GOT3 (cell line): ENCODE results near the gene TPPP3.
"Not testable (repeated sequence)": the region's sequence is repeated elsewhere in the genome, so short reads cannot be mapped to it uniquely, and the experiment has no call there.

Source experiments
- DNase-seq: peaks from one replicate; lab custom pipeline; 2025; ENCODE audit warnings: mixed read lengths; lab: John Stamatoyannopoulos, UW

The TPPP3 gene

DNA sequence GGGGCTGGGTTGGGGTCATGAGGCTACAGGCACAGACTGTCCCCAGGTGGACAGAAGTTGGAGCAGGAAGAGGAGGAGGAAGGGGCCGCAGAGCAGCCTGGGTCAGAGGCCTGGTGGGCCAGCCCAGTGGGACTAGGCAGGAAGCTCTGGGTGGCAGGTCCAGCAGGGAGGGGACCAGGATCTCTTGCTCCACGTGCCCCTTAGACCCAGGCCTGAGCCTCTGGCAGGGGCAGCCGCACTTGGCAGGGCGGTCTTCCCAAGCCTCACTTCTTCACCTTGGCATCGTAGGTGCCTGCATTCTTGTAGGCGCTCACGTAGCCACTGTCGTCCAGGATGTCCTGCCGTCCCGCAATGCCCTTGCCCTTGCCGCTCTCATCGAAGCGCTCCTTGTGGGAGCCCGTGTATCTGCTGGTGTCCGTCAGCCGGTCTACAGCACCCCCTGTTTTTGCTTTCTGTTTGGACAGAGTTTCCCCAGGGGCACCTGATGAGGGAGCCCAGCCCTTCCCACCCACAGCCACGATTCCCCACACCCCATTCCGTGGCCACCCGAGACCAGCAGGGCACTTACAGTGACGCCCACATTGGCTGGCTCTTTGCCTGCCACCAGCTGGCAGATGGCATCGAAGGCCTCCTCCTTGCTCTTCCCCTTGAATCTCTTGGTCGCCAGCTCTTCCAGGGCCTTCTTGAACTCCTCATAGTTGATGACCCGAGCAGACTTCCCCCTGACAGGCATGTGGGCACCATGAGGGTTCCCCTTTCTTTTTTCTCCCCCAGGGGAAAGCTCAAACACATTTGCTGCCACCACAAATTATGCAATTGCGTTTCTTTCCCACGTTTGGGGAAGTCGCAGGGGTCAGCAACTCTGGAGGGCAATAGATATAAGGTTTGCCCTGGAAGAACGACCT, 3.1 kb downstream of the TPPP3 start:
- no peak for DNase-seq

DNA sequence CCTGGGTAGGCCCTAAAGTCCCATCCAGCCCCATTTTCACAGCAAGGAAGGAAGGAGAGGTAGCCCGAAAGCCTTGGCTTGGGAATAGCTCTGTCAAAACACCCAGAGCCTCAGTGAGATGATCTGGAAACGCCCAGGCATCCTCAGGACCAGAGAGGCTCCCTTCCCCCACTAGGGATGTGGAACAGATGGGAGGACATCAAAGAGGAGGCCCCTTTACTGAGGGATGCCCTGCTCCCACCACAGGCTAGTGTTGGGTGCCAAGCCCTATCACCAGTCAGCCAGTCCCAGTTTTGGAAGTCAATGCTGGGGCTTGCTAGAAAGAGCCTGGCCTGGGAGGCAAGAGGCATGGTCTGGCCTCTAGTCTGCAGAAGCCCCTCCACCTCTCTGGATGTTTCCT, 4.7 kb downstream of the TPPP3 start:
- DNase-seq = no peak

DNA sequence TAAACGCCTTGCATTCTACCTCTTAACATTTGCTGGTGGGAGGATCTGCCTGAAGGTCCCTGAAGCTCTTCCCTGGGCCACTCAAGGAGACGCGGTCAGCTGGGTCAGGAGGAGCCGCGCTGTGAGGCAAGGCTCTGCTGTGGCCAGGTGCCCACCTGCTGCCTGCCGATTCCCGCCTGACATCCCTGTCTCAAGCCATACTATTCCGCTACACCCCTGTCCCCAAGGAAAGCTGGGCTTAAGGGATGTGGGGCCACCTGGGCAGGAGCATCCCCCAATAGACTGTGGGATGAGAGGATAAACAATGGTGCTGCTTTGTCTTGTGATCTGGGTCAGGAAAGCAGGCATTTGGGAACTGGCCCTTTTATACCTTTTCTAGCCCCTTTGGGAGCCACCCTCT, 5.1 kb downstream of the TPPP3 start:
- no peak for DNase-seq

DNA sequence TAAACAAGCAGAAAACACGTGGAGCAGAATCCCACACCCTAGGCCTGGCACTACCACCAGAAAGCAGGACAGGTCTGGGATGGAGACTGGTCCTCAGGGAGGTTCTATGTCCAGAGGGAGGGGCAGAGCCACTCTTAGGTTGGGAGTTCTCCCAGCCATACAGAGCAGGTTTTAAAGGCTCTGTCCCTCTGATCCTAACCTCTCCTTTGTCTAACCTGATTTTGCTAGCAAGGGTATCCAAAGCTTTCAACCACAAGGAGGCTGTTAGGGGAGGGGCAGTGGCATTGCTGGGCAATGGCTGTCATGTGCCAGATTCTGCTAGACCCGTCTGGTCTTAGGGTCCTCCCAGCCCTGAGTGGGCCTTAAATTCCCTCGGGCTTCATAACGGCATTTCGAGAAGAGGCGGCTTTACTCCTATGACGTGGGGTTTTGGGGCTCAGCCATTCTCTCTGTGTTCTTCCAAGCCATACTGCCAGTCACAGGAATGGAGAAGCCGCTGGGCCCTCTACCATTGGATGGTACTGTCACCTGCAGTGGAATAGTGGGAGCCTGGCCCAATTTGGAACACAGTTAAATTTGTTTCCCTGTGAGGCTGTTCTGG, 5.7 kb downstream of the TPPP3 start:
- DNase-seq = no peak

DNA sequence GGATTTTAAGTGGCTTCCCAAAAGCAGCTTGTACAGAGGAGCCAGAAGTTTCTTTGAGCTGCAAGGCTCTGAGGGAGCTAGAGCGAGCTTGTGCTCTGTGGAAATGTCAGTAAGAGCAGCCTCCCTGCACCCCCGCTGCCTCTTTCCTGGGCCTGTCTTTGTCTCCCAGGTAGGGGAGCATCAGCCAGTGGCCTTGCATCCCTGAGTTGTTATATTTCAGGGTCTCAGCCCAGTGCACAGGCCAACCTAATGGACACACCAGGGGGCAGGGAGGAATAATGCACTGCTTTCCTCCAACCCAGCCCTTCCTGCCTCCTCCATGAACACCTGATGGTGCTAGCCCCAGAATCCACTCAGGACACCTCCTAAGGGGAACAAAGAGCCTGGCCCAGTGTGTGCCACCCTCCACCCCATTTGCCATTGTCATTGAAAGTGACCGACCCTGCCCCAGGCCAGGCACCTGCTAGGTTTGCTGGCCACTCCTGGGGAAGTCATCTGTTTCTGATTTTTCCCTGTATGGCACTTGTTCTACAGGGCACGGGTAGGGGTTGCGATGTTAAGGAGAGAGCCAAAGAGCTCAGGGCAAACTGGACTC, 6.3 kb downstream of the TPPP3 start:
- DNase-seq = no peak

DNA sequence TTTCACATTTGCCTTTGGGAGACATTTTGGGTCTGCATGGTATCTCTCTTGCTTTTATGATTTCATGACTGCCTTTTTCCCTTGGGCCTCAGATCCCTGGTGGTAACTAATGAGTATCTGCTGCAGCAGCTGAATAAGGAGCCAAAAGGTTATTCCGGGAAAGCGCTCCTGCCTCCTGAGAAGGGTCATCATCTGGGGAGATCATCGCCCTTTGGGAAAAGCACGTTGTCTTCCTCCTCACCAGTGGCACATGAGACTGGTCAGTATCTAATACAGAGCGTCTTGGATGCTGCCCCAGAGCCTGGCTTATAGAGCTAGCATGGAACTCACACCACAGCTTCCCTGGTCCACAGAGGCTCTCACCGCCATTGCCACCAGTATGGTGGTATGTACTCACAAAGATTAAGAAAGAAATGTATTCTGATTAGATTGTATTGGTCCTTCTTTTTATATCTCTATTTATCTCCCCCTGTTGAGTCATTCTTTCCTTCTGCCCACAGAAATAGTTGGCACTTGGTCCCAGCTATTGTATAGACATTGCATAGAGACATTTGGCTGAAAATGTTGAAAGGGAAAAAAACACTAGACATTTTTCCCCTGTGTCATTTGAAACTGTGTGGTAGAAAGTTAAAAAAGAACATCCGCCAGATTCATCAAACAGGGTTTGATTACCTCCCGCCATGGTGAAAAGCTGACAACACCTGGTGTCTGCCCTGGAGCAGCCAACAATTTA, 8.4 kb downstream of the TPPP3 start:
- DNase-seq = no peak

DNA sequence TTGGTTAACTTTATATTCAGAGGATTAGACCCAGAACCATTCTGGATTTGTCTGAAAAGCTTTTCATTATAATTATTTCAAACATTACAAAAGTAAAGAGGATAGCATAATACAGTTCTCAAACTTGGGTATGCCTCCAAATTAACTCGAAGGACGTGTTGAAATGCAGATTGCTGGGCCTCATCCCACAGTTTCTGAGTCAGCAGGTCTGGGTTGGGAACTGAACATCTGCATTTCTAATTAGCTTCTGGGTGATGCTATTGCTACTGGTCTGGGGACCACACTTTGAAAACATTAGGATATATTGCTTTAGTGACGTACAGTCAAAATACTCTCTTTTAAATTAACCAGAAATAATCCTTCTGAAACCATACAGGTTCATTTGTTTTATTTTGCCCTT, 10.0 kb downstream of the TPPP3 start:
- no peak for DNase-seq

DNA sequence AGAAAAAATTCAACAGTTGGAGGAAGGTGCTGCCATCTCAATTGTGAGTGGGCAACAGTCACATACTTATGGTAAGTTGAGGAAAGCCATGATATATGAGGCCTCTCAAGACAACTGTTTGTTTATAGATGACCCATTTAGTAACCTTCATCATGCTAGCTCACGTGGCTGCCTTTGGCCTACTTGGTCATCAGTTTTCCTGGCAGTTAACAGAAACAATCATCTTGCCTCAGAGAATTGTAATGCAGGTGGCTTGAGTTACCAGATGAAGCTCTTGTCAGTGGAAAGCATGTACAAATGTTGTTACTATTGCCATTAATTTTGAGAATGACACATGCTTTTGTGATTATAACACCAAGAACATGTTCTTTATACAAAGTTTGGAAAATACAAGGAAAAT, 14.7 kb downstream of the TPPP3 start:
- no peak for DNase-seq

DNA sequence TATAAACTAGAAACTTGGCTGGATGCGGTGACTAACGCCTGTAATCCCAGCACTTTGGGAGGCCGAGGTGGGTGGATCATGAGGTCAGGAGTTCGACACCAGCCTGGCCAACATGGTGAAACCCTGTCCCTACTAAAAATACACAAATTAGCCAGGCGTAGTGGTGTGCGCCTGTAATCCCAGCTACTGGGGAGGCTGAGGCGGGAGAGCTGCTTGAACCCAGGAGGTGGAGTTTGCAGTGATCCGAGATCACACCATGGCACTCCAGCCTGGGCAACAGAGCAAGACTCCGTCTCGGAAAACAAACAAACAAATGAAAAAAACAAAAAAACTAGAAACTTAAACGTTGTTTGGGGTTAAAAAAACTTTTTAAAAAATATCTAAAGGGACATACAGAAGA, 17.3 kb downstream of the TPPP3 start:
- not testable (repeated sequence) for DNase-seq

DNA sequence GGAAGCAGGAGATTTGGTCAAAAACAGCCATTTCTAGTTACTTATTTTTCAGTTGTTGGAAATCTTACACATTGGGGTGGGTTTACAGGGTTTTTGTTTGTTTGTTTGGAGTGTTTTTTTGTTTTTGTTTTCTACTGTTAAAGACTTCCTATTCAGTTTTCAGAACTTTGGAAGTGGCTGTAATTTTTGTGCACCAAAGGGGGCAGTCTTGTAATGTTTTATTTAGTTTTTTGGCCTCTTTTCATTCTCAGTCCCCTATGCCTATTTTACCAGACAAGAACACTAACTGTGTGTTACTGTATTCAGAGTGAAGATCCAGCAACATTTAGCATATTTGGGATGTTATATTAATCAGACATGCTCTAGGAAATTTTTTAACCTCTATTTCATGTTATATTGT, 20.6 kb downstream of the TPPP3 start:
- no peak for DNase-seq

DNA sequence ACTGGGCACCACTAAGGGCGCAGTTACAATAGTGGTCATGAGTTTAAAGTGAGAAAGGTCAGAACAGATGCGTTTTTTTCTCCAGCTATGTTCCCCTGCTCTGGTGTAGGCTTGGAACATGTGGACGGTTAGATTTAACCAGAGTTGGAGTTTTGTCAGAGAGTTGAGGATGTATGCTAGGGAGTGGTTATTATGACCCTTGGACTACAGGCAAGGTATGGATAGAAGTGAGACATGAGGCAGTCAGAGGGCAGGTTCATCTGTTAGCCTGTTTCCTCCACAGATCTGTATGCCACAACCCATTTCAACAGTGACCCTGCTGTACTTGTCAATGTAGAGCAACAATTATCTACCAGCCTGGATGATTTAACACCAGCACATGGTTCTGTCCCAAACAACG, 22.6 kb downstream of the TPPP3 start:
- DNase-seq = no peak

DNA sequence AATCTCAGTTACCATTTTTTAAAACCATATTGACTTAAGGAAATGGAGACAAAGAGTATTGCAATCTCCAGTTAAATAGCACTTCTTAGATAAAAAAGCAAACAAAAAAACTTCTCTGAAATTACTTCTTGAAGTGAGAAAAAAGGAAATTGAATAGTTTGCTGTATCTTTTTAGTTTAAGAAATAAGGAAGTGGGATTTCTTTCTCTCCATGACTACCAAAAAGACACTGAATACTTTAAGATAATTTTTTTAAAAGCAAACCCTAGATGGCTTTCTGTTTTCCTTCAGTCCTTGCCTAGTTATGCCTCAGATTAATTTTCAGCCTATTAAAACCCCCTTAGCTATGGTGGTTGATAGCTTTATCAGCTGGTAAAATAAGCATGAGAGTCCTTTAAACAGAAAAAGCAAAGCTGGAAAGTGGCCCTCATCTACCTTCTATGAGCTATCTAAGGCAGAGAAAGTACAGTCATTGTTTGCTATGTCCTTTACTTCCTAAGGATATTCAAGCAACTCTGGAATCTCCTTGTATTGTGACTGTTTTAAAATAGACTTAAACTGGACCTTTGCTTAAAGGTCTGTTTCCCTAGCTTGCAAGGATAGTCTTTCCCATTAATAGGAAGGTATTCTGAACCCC, 28.6 kb downstream of the TPPP3 start:
- no peak for DNase-seq

DNA sequence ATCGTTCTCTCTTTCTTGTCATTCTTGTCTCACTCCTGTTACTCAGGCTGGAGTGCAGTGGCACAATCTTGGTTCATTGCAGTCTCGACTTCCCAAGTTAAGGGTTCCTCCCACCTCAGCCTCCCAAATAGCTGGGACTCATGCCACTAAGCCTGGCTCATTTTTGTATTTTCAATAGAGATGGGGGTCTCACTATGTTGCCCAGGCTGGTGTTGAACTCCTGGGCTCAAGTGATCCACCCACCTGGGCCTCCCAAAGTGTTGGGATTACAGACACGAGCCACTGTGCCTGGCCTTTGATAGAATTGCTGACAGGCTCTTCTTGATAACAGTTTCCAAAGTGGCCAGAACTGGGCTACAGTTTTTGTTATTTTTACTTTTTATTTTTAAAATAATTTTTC, 32.3 kb downstream of the TPPP3 start:
- DNase-seq = no peak

DNA sequence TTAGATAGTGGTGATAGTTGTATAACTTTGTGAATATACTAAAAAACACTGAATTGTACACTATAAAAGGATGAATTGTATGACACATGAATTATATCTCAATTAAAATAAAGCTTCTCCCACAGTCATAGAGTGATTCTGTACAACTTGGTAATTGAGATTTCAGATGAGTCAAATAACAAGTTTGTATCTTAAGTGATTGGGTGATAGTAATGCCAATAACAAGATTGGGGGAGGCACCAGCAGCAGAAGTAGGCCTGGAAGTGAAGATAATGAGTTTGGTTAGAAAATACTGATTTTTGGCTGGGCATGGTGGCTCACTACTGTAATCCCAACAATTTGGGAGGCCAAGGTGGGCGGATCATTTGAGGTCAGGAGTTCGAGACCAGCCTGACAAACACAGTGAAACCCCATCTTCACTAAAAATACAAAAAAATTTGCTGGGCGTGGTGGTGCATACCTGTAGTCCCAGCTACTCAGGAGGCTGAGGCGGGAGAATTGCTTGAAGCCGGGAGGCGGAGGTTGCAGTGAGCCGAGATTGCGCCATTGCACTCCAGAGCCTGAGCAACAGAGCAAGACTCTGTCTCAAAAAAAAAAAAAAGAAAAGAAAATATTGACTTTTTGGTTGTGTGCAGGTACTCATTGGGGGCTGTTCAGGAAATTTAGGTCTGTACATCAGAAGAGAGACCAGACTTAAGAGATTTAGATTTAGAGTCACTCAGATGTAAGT, 33.6 kb downstream of the TPPP3 start:
- not testable (repeated sequence) for DNase-seq

DNA sequence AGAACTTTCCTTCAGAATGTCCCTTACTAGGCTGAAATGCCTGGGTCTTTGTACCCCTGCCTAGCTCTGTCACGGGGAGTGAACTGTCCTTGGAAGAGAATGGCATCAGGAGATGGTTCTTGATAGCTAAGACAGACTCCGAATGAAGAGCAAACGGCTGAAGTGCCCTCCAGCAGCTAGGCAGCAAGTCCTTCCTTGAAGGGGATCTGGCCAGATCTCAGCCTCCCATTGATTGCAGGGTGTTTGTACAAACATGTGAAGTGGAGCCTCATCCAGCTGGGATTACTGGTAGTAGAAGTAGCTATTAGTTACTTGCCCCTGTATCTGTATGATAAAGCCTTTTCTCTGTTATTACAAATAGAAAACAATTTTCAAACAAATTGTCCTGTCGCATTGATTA, 35.7 kb downstream of the TPPP3 start:
- no peak for DNase-seq

DNA sequence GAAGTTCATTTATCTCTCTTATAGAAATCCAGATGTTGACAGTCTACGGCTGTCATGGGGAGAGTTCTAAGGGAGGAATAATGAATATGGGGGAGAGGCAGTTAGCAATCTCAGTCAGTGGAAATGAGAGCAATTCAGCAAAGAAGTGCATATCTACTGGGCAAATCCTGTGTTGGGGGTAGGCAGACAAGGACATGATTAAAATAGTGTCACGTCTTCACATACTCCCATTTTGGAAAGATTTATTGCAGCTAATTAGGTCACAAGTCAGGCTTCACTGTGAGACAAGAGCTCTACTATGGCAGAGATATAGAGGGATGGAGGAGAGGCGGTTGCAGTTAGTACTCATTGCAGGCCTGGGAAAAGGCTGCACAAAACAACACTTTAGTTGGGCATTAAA, 36.9 kb downstream of the TPPP3 start:
- no peak for DNase-seq

DNA sequence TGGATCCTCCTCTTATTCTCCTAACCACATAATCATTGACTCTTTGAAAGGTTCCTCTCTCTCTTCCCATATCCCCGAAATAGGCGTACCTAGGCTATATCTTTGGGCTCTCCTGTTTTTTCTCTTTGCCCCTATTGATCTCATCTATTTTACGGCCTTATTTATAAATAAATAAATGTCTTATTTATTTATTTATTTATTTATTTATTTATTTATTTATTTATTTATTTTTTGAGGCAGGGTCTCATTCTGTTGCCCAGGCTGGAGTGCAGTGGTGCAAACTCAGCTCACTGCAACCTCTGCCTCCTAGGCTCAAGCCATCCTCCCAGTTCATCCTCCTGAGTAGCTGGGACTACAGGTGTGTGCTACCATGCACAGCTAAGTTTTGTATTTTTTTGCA, 40.8 kb downstream of the TPPP3 start:
- DNase-seq = not testable (repeated sequence)

DNA sequence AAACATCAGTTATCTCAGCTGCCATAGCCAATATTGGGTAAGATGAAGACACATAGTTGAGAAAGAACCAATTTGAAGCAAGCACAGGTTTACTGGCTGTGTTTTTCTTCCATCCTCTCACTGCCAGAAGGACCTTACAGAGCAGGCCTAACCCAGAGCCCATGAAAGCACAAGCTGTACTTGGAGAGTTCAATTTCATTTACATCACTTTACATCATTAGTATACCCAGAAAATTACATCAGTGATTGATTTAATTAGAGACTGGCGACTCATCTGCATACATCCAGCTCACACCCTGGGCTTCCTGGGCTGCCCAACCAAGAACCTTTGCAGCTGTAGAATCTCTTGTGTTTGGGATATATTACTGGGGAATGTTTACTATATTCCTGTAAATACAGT, 43.0 kb downstream of the TPPP3 start:
- DNase-seq = no peak

DNA sequence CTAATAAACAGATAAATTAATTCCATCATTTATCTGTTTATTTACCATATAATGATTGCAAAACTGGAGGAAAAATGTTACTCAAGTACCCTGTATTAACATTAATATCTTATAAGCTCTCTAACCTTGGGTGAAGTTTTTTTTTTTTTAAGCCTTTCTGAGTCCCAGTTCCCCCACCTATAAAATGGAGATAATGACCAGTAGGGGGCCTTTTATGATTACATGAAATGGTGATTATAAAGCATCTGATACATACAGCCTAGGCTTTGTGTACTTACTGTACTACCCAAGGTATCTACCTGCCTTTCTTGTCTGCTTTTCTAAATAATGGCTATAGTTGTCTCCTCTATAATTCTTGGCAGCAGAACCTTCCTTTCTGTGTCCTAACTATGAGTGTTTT, 44.1 kb downstream of the TPPP3 start:
- no peak for DNase-seq

DNA sequence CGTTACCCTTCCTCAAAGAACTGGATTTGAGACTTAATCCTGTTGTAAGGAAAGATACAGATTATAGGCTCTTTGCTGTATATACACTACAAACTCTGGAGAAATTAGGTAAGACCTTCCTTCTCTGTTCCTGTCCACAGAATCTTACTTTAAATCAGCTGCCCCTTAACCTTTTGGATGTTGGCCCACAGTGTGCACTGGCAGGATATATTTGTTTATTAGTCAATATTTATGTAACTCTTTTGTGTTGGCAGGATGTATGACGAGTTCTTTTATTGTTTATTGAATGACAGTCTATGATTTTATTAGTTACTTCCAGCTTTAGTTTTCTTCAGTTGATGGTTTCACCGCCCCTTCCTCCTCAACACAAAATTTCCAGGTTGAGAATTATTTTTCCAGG, 47.0 kb downstream of the TPPP3 start:
- DNase-seq = no peak

DNA sequence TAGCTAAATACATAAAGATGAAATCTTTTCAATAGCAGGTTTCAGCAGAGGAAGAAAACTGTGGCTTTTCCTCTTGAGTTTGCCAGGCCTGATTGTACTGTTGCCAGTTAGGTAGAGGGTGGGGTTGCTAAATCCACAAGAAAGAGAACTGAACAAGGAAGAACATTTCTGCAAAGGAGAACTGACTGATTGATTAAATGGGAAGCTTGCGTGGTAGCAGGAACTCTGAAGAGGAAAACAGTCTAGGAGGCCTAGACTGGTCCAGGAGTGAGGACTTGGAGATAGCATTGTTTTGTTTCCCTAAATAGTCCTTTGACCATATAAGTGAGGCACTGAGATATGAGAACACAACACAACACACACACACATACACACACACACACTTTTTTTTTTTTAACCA, 47.9 kb downstream of the TPPP3 start:
- DNase-seq = no peak
